Fibroblast of pulmonary artery (primary cell): ENCODE data around the gene TP53TG5.

Experiments used
- DNase-seq: peaks from one replicate; pipeline ENCODE4 v3.0.0-alpha.2; 2010; ENCODE audit warnings: low read depth
- H3K4me3 ChIP-seq: replicated peaks from 2 replicates; pipeline ENCODE4 v1.5.1; 2011; ENCODE audit warnings: low read depth, mild to moderate bottlenecking, control low read depth, low read length, moderate library complexity
- CTCF ChIP-seq: IDR thresholded peaks from 2 replicates; pipeline ENCODE4 v1.5.1; 2011; ENCODE audit warnings: mild to moderate bottlenecking, control low read depth, low read length, inconsistent platforms; ENCODE audit errors: missing control alignments

The TP53TG5 gene

GRCh38 chr20:45404438-45404837 lies 26.3 kb upstream of the TP53TG5 start:
- no peak for DNase-seq
- TF ChIP-seq CTCF: no peak
- H3K4me3 ChIP-seq: no peak overlapping the region

GRCh38 chr20:45402946-45403345 lies 24.8 kb upstream of the TP53TG5 start:
- H3K4me3 ChIP-seq: no peak overlapping the region
- peak; percentile 44 for DNase-seq
- no peak for TF ChIP-seq CTCF

GRCh38 chr20:45400346-45401031 lies 22.4 kb upstream of the TP53TG5 start:
- no peak overlapping the region for H3K4me3 ChIP-seq
- no peak for DNase-seq
- no peak for TF ChIP-seq CTCF

- H3K4me3 ChIP-seq: no peak overlapping the region
- DNase-seq: no peak
- no peak for TF ChIP-seq CTCF
Measured at GRCh38 chr20:45399018-45399417, 20.9 kb upstream of the TP53TG5 start.

- DNase-seq: no peak
- H3K4me3 ChIP-seq: no peak overlapping the region
- no peak for TF ChIP-seq CTCF
Measured at GRCh38 chr20:45395114-45395415, 16.9 kb upstream of the TP53TG5 start.

GRCh38 chr20:45394221-45395113 lies 16.3 kb upstream of the TP53TG5 start:
- DNase-seq: no peak
- no peak overlapping the region for H3K4me3 ChIP-seq
- TF ChIP-seq CTCF: no peak
